GM12878 (cell line): ENCODE measurements around the gene ECM1. TPM values are rescaled to one million over a fixed set of nuclear protein-coding genes. Genes with fewer than 3 reads are reported as not detected.

Experiments
- CBFB ChIP-seq: IDR thresholded peaks from 2 replicates; pipeline ENCODE4 v1.6.1; 2016; ENCODE audit warnings: antibody characterized with exemption, low read depth
- CHD2 ChIP-seq: IDR thresholded peaks from 2 replicates; pipeline ENCODE4 v1.6.1; 2011; ENCODE audit warnings: low read depth, low read length, improper control_type of control experiment, borderline replicate concordance
- CREM ChIP-seq: IDR thresholded peaks from 2 replicates; pipeline ENCODE4 v1.6.1; 2014; ENCODE audit warnings: antibody characterized with exemption, low read depth
- DPF2 ChIP-seq: fragments of 450-650 bp; IDR thresholded peaks from 2 replicates; pipeline ENCODE4 v1.6.1; 2017; ENCODE audit warnings: mild to moderate bottlenecking
- GATAD2B ChIP-seq: fragments of 450-650 bp; conservative IDR thresholded peaks from 2 replicates; pipeline ENCODE4 v1.6.1; 2017; ENCODE audit warnings: low read depth, mild to moderate bottlenecking, moderate library complexity
- HCFC1 ChIP-seq: fragments of 150-350 bp; IDR thresholded peaks from 2 replicates; pipeline ENCODE4 v1.6.1; 2014; ENCODE audit warnings: low read length
- HDGF ChIP-seq: fragments of 450-650 bp; IDR thresholded peaks from 2 replicates; pipeline ENCODE4 v1.6.1; 2016; ENCODE audit warnings: antibody characterized with exemption
- IKZF1 ChIP-seq: fragments of 450-650 bp; conservative IDR thresholded peaks from 2 replicates; pipeline ENCODE4 v1.6.1; 2017; ENCODE audit warnings: antibody characterized with exemption, mild to moderate bottlenecking
- JUND ChIP-seq: IDR thresholded peaks from 2 replicates; pipeline ENCODE4 v1.6.1; 2012; ENCODE audit warnings: low read depth, mild to moderate bottlenecking, low read length, improper control_type of control experiment, moderate library complexity
- LARP7 ChIP-seq: fragments of 450-650 bp; IDR thresholded peaks from 2 replicates; pipeline ENCODE4 v1.6.1; 2017; ENCODE audit warnings: mild to moderate bottlenecking
- MEF2A ChIP-seq: IDR thresholded peaks from 2 replicates; pipeline ENCODE4 v1.6.1; 2011; ENCODE audit warnings: low read depth, mild to moderate bottlenecking, low read length, moderate library complexity; ENCODE audit not compliant: insufficient read depth
- MXI1 ChIP-seq: fragments of 150-350 bp; IDR thresholded peaks from 2 replicates; pipeline ENCODE4 v1.6.1; 2011; ENCODE audit warnings: low read depth, mild to moderate bottlenecking, inconsistent platforms, low read length, improper control_type of control experiment
- NBN ChIP-seq: fragments of 450-650 bp; IDR thresholded peaks from 2 replicates; pipeline ENCODE4 v1.6.1; 2016
- NFYB ChIP-seq: IDR thresholded peaks from 2 replicates; pipeline ENCODE4 v1.6.1; 2011; ENCODE audit warnings: low read depth, mild to moderate bottlenecking, low read length, improper control_type of control experiment, moderate library complexity; ENCODE audit not compliant: insufficient read depth
- POLR2AphosphoS2 ChIP-seq: IDR thresholded peaks from 2 replicates; pipeline ENCODE4 v1.6.1; 2011; ENCODE audit warnings: low read depth, mild to moderate bottlenecking, low read length, improper control_type of control experiment, moderate library complexity
- POLR2AphosphoS5 ChIP-seq: IDR thresholded peaks from 2 replicates; pipeline ENCODE4 v1.6.1; 2011; ENCODE audit warnings: mild to moderate bottlenecking, low read length, inconsistent platforms
- RAD21 ChIP-seq: IDR thresholded peaks from 2 replicates; pipeline ENCODE4 v1.6.1; 2011; ENCODE audit warnings: mild to moderate bottlenecking, low read depth, low read length, moderate library complexity; ENCODE audit not compliant: insufficient read depth
- RB1 ChIP-seq: fragments of 450-650 bp; formaldehyde crosslinking; IDR thresholded peaks from 2 replicates; pipeline ENCODE4 v1.6.1; 2017; ENCODE audit warnings: mild to moderate bottlenecking, borderline replicate concordance
- RELA ChIP-seq: fragments of 450-650 bp; IDR thresholded peaks from 2 replicates; pipeline ENCODE4 v1.8.0; 2014; ENCODE audit warnings: borderline replicate concordance; ENCODE audit not compliant: partially characterized antibody
- SIN3A ChIP-seq: IDR thresholded peaks from 2 replicates; pipeline ENCODE4 v1.6.1; 2012; ENCODE audit warnings: low read depth, low read length, improper control_type of control experiment
- SRF ChIP-seq, 2 experiments: IDR thresholded peaks; 2 replicates each; pipeline ENCODE4 v1.6.1; 2011; ENCODE audit warnings: low read depth in 2 of 2, low read length in 2 of 2, mild to moderate bottlenecking in 1 of 2, moderate library complexity in 1 of 2
- STAT3 ChIP-seq: IDR thresholded peaks from 2 replicates; pipeline ENCODE4 v1.6.1; 2011; ENCODE audit warnings: low read depth, low read length, improper control_type of control experiment
- TBL1XR1 ChIP-seq: IDR thresholded peaks from 2 replicates; pipeline ENCODE4 v1.6.1; 2012; ENCODE audit warnings: low read depth, low read length, improper control_type of control experiment
- polyA plus RNA-seq, 11 experiments: library from polyadenylated mRNA; depleted of rRNA in 4 of 11; unstranded in 6 of 11; stranded (reverse) in 5 of 11; fragments of >200 nt; fragmentation: Nextera tagmentation in 4 of 11; fragmentation: Illumina TruSeq in 1 of 11; extraction: Ambion mirVana in 4 of 11; extraction: Trizol in 1 of 11; gene quantifications; 1 replicate in 1 of 11; 2 replicates in 10 of 11; pipeline versions ENCODE4 v1.2.1 to v1.2.3, GENCODE V29; 2011 to 2016; ENCODE audit warnings: inconsistent platforms in 2 of 11, missing spikeins in 2 of 11, low read depth in 1 of 11
- total RNA-seq, 4 experiments: library from RNA; depleted of rRNA in 3 of 4; stranded (reverse); fragments of >200 nt in 3 of 4; fragmentation: Illumina TruSeq in 1 of 4; extraction: Trizol in 1 of 4; gene quantifications; 2 replicates each; pipeline versions ENCODE4 v1.2.1 to v1.2.3, GENCODE V29; 2013 to 2021
- TF ChIP-seq, protein P1 (sequence below), 3 experiments: IDR thresholded peaks in 2 of 3; conservative IDR thresholded peaks in 1 of 3; 2 replicates each; pipeline ENCODE4 v1.5.1; 2011; ENCODE audit warnings: low read depth in 3 of 3, low read length in 3 of 3, mild to moderate bottlenecking in 3 of 3, control low read depth in 2 of 3, moderate library complexity in 2 of 3, inconsistent platforms in 1 of 3, mixed read lengths in 1 of 3; ENCODE audit not compliant: control insufficient read depth in 2 of 3, insufficient read depth in 1 of 3; ENCODE audit errors: extremely low read depth in 1 of 3
- TF ChIP-seq, protein P2 (sequence below): fragments of 450-650 bp; formaldehyde crosslinking; IDR thresholded peaks from 2 replicates; pipeline ENCODE4 v1.5.0; 2022; ENCODE audit warnings: mild to moderate bottlenecking, missing genetic modification characterization

Gene ECM1
- total and polyA plus RNA-seq, 10 of the 15 experiments (the other 5 are each of a cell fraction or from before 2014, with no cell fraction given) = 0.06 to 1.3 (median 0.60) TPM

DNA sequence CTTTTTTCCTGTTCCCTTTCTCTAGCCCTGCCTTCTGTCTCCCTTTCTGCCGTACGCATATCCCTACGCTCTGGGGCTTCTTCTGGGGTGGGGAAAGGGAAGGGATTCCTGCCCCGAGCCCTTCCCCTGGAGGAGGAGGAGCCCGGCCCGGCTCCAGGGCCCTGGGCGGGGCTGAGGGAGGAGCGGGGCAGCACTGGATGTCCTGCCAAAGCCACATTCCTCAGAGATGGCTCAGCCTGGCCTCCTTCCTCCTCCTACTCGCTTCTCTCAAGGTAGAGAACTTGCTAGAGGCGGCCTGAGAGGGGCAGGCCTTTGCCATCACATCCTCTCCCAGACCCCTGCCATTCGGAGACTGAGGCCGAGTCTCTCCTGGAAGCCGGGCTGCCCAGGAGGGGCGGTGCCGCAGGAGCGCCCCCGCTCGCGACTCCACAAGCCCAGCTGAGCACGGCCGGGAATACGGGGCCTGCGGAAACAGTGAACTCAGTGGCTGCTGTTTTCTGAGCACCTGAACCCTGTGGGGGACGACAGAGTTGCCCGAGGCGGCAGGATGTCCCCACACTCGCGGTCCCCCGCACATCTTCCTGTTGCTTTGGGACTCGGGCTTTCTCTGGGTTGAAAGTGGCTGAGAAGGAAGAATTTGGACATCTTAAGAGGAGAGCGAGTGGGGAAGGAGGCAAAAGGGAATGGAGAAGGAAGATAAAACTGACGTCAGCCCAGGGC is 53.5 kb downstream of the ECM1 start (continued):
- TF ChIP-seq RAD21 = peak; percentile 34; the same call in 1 of the 2 replicates
- 0 out of 4 replicates have a peak, but pooled peaks of 1 of the 2 experiments have one; percentile 11 for TF ChIP-seq SRF (IDR thresholded peaks at IDR 0.05; ENCODE audit: low read depth in 2 of 2, low read length in 2 of 2)
- no peak; the same call in 1 of the 2 replicates for TF ChIP-seq RB1
- TF ChIP-seq MXI1 = peak; percentile 27; the same call in 1 of the 2 replicates
- 0 out of 2 replicates have a peak, but pooled peaks have one; percentile 33 for TF ChIP-seq POLR2AphosphoS5
- peak; percentile 62; the same call in 1 of the 2 replicates for TF ChIP-seq HDGF
- TF ChIP-seq SIN3A = peak; percentile 21; the same call in 1 of the 2 replicates
- no peak for TF ChIP-seq STAT3
- TF ChIP-seq MEF2A = no peak
- peak; percentile 41; the same call in 1 of the 2 replicates for TF ChIP-seq NBN
- TF ChIP-seq JUND = no peak
- TF ChIP-seq NFYB = no peak
- TF ChIP-seq, protein P1, sequence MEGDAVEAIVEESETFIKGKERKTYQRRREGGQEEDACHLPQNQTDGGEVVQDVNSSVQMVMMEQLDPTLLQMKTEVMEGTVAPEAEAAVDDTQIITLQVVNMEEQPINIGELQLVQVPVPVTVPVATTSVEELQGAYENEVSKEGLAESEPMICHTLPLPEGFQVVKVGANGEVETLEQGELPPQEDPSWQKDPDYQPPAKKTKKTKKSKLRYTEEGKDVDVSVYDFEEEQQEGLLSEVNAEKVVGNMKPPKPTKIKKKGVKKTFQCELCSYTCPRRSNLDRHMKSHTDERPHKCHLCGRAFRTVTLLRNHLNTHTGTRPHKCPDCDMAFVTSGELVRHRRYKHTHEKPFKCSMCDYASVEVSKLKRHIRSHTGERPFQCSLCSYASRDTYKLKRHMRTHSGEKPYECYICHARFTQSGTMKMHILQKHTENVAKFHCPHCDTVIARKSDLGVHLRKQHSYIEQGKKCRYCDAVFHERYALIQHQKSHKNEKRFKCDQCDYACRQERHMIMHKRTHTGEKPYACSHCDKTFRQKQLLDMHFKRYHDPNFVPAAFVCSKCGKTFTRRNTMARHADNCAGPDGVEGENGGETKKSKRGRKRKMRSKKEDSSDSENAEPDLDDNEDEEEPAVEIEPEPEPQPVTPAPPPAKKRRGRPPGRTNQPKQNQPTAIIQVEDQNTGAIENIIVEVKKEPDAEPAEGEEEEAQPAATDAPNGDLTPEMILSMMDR (IDR thresholded peaks at IDR 0.05 in 2 of 3, conservative IDR thresholded peaks at IDR 0.05 in 1 of 3; ENCODE audit: control insufficient read depth in 2 of 3, extremely low read depth in 1 of 3, insufficient read depth in 1 of 3, low read depth in 3 of 3, low read length in 3 of 3) = peak in 2 of 3 experiments; percentile 19 to 33; a peak in 2 of 6 replicates
- TF ChIP-seq CHD2 = 0 out of 2 replicates have a peak, but pooled peaks have one; percentile 14
- TF ChIP-seq RELA = no peak
- TF ChIP-seq LARP7 = peak; percentile 49; the same call in 1 of the 2 replicates
- TF ChIP-seq CBFB = peak; percentile 17; the same call in 1 of the 2 replicates
- TF ChIP-seq CREM = peak; percentile 17; the same call in 1 of the 2 replicates
- 0 out of 2 replicates have a peak, but pooled peaks have one; percentile 25 for TF ChIP-seq POLR2AphosphoS2
- TF ChIP-seq, protein P2, sequence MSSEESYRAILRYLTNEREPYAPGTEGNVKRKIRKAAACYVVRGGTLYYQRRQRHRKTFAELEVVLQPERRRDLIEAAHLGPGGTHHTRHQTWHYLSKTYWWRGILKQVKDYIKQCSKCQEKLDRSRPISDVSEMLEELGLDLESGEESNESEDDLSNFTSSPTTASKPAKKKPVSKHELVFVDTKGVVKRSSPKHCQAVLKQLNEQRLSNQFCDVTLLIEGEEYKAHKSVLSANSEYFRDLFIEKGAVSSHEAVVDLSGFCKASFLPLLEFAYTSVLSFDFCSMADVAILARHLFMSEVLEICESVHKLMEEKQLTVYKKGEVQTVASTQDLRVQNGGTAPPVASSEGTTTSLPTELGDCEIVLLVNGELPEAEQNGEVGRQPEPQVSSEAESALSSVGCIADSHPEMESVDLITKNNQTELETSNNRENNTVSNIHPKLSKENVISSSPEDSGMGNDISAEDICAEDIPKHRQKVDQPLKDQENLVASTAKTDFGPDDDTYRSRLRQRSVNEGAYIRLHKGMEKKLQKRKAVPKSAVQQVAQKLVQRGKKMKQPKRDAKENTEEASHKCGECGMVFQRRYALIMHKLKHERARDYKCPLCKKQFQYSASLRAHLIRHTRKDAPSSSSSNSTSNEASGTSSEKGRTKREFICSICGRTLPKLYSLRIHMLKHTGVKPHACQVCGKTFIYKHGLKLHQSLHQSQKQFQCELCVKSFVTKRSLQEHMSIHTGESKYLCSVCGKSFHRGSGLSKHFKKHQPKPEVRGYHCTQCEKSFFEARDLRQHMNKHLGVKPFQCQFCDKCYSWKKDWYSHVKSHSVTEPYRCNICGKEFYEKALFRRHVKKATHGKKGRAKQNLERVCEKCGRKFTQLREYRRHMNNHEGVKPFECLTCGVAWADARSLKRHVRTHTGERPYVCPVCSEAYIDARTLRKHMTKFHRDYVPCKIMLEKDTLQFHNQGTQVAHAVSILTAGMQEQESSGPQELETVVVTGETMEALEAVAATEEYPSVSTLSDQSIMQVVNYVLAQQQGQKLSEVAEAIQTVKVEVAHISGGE (CRISPR knock-in tag) = no peak
- TF ChIP-seq HCFC1 = 0 out of 2 replicates have a peak, but pooled peaks have one; percentile 0
- peak; percentile 74 for TF ChIP-seq IKZF1
- TF ChIP-seq TBL1XR1 = no peak
- TF ChIP-seq DPF2 = 0 out of 2 replicates have a peak, but pooled peaks have one; percentile 27
- TF ChIP-seq GATAD2B = no peak; the same call in 1 of the 2 replicates
- TF ChIP-seq, all 136 proteins: peak for 26
